GM12878 (cell line): ENCODE results near the gene RAPGEF6. TPM values are rescaled to one million over a fixed set of nuclear protein-coding genes. Genes with fewer than 3 reads are reported as not detected.

ENCODE experiments used
- ATAC-seq: fragments of 200-7000 bp; cut with Tn5 transposase; 3 replicates; pipeline ENCODE4 v1.9.1; 2020; ENCODE audit warnings: mild to moderate bottlenecking, moderate library complexity
- BruUV-seq: library from RNA; stranded (reverse); fragments of 400-500 nt; replicated peaks from 2 replicates; lab custom pipeline; 2021; lab: Mats Ljungman, UMichigan
- CTCF ChIA-PET: fragments of 300-600 bp; sonication (Branson Sonifier 250); formaldehyde crosslinking; extraction: SDS; loops from one replicate; lab custom pipeline; 2021; ENCODE audit warnings: inconsistent platforms; lab: Yijun Ruan, JAX
- POLR2A ChIA-PET: fragments of 350-600 bp; formaldehyde crosslinking; extraction: SDS; loops from one replicate; lab custom pipeline; 2021; ENCODE audit warnings: inconsistent platforms; lab: Charles Lee
- RAD21 ChIA-PET: fragments of 300-600 bp; sonication (Branson Sonifier 250); formaldehyde crosslinking; loops from one replicate; lab custom pipeline; 2023; ENCODE audit warnings: antibody characterized with exemption; ENCODE audit not compliant: unreplicated experiment; lab: Charles Lee
- SMC1A ChIA-PET: fragments of 300-600 bp; sonication (Branson Sonifier 250); formaldehyde crosslinking; loops from one replicate; lab custom pipeline; 2023; ENCODE audit not compliant: unreplicated experiment, uncharacterized antibody; lab: Charles Lee
- DNase-seq: peaks from one replicate; pipeline ENCODE4 v3.0.0-alpha.2; 2011; ENCODE audit warnings: low read depth, low spot score
- FAIRE-seq: peaks from 3 replicates; lab custom pipeline; 2011; peaks lifted over from hg19 to GRCh38; lab: Jason Lieb, UNC
- H2AFZ ChIP-seq: 2 replicates; pipeline ENCODE4 v1.6.0; 2011; ENCODE audit warnings: low read depth, low read length, control low read depth; ENCODE audit not compliant: control insufficient read depth
- H3K27ac ChIP-seq: 2 replicates; pipeline ENCODE4 v1.5.1; 2011; ENCODE audit warnings: control low read depth; ENCODE audit not compliant: control insufficient read depth, insufficient read depth
- H3K27me3 ChIP-seq, 2 experiments: replicated peaks in 1 of 2; 2 replicates each; pipeline versions ENCODE4 v1.6.0 to v1.6.1; 2011; ENCODE audit warnings: low read length in 1 of 2; ENCODE audit not compliant: control insufficient read depth in 2 of 2, insufficient read depth in 2 of 2
- H3K36me3 ChIP-seq, 2 experiments: 2 replicates each; pipeline ENCODE4 v1.5.1; 2011; ENCODE audit warnings: low read length in 1 of 2; ENCODE audit not compliant: control insufficient read depth in 2 of 2, insufficient read depth in 2 of 2
- H3K4me1 ChIP-seq: 2 replicates; pipeline ENCODE4 v1.6.1; 2011; ENCODE audit warnings: mild to moderate bottlenecking, low read length, moderate library complexity, mixed read lengths; ENCODE audit not compliant: control insufficient read depth, insufficient read depth
- H3K4me2 ChIP-seq: 2 replicates; pipeline ENCODE4 v1.6.0; 2011; ENCODE audit warnings: control low read depth; ENCODE audit not compliant: control insufficient read depth, insufficient read depth
- H3K4me3 ChIP-seq: fragments of 200-600 bp; sonication (generic); 2 replicates; pipeline ENCODE4 v1.5.1; 2016
- H3K79me2 ChIP-seq: 2 replicates; pipeline ENCODE4 v1.6.0; 2011; ENCODE audit warnings: low read length; ENCODE audit not compliant: control insufficient read depth, insufficient read depth
- H3K9ac ChIP-seq: 2 replicates; pipeline ENCODE4 v1.8.0; 2011; ENCODE audit warnings: low read length, control low read depth, mixed read lengths; ENCODE audit not compliant: control insufficient read depth, insufficient read depth
- H3K9me3 ChIP-seq: replicated peaks from 3 replicates; pipeline ENCODE4 v1.5.1; 2011; ENCODE audit warnings: mild to moderate bottlenecking, low read length; ENCODE audit not compliant: control insufficient read depth, insufficient read depth
- H4K20me1 ChIP-seq: 2 replicates; pipeline ENCODE4 v1.6.0; 2011; ENCODE audit not compliant: control insufficient read depth, insufficient read depth
- CBX5 ChIP-seq: sonication (generic); IDR thresholded peaks from 2 replicates; pipeline ENCODE4 v1.6.1; 2016; ENCODE audit warnings: low read depth, moderate library complexity, mild to moderate bottlenecking, inconsistent platforms
- ELK1 ChIP-seq: IDR thresholded peaks from 2 replicates; pipeline ENCODE4 v1.6.1; 2012; ENCODE audit warnings: low read depth, low read length, improper control_type of control experiment
- IKZF2 ChIP-seq, 2 experiments: fragments of 450-650 bp; IDR thresholded peaks; 2 replicates each; pipeline ENCODE4 v1.6.1; 2017; ENCODE audit warnings: mild to moderate bottlenecking in 2 of 2, moderate library complexity in 2 of 2
- JUNB ChIP-seq: IDR thresholded peaks from 2 replicates; pipeline ENCODE4 v1.6.1; 2016; ENCODE audit warnings: antibody characterized with exemption, mild to moderate bottlenecking
- JUND ChIP-seq: IDR thresholded peaks from 2 replicates; pipeline ENCODE4 v1.6.1; 2012; ENCODE audit warnings: low read depth, mild to moderate bottlenecking, low read length, improper control_type of control experiment, moderate library complexity
- LARP7 ChIP-seq: fragments of 450-650 bp; IDR thresholded peaks from 2 replicates; pipeline ENCODE4 v1.6.1; 2017; ENCODE audit warnings: mild to moderate bottlenecking
- MXI1 ChIP-seq: fragments of 150-350 bp; IDR thresholded peaks from 2 replicates; pipeline ENCODE4 v1.6.1; 2011; ENCODE audit warnings: low read depth, mild to moderate bottlenecking, inconsistent platforms, low read length, improper control_type of control experiment
- NFIC ChIP-seq: IDR thresholded peaks from 2 replicates; pipeline ENCODE4 v1.6.1; 2012; ENCODE audit warnings: low read depth, mild to moderate bottlenecking, inconsistent platforms, low read length, moderate library complexity
- RELA ChIP-seq: fragments of 450-650 bp; IDR thresholded peaks from 2 replicates; pipeline ENCODE4 v1.8.0; 2014; ENCODE audit warnings: borderline replicate concordance; ENCODE audit not compliant: partially characterized antibody
- SMC3 ChIP-seq: IDR thresholded peaks from 2 replicates; pipeline ENCODE4 v1.6.1; 2011; ENCODE audit warnings: low read length, improper control_type of control experiment, borderline replicate concordance
- USF1 ChIP-seq: IDR thresholded peaks from 2 replicates; pipeline ENCODE4 v1.6.1; 2011; ENCODE audit warnings: borderline replicate concordance, low read depth, mild to moderate bottlenecking, moderate library complexity, mixed read lengths, low read length; ENCODE audit not compliant: insufficient read depth; ENCODE audit errors: extremely low read length
- WRNIP1 ChIP-seq: IDR thresholded peaks from 2 replicates; pipeline ENCODE4 v1.6.1; 2011; ENCODE audit warnings: low read depth, low read length, improper control_type of control experiment, borderline replicate concordance
- ZBTB11 ChIP-seq: fragments of 450-650 bp; formaldehyde crosslinking; IDR thresholded peaks from 2 replicates; pipeline ENCODE4 v1.5.0; 2022; ENCODE audit warnings: mild to moderate bottlenecking, missing genetic modification characterization
- WGBS: methylation state at CpG from one replicate; pipeline ENCODE4 v1.1.6; 2016; ENCODE audit warnings: low lambda C conversion rate; ENCODE audit not compliant: insufficient replicate concordance, insufficient coverage; ENCODE audit errors: missing lambda C conversion rate; 5-methylcytosine and 5-hydroxymethylcytosine counted together
- in situ Hi-C: fragments of 300-500 bp; cut with MboI; formaldehyde crosslinking; loops from 9 replicates; pipeline ENCODE4 v1.14.3; 2018; ENCODE audit warnings: mixed read lengths
- intact Hi-C: fragments of 100-400 bp; cut with micrococcal nuclease; formaldehyde crosslinking; loops from one replicate; pipeline ENCODE4 v1.14.2; 2022; ENCODE audit not compliant: unreplicated experiment
- polyA plus RNA-seq, 11 experiments: library from polyadenylated mRNA; depleted of rRNA in 4 of 11; unstranded in 6 of 11; stranded (reverse) in 5 of 11; fragments of >200 nt; fragmentation: Nextera tagmentation in 4 of 11; fragmentation: Illumina TruSeq in 1 of 11; extraction: Ambion mirVana in 4 of 11; extraction: Trizol in 1 of 11; gene quantifications; 1 replicate in 1 of 11; 2 replicates in 10 of 11; pipeline versions ENCODE4 v1.2.1 to v1.2.3, GENCODE V29; 2011 to 2016; ENCODE audit warnings: inconsistent platforms in 2 of 11, missing spikeins in 2 of 11, low read depth in 1 of 11
- total RNA-seq, 4 experiments: library from RNA; depleted of rRNA in 3 of 4; stranded (reverse); fragments of >200 nt in 3 of 4; fragmentation: Illumina TruSeq in 1 of 4; extraction: Trizol in 1 of 4; gene quantifications; 2 replicates each; pipeline versions ENCODE4 v1.2.1 to v1.2.3, GENCODE V29; 2013 to 2021

RAPGEF6 gene
- total and polyA plus RNA-seq, 10 of the 15 experiments (the other 5 are each of a cell fraction or from before 2014, with no cell fraction given) = 2.9 to 24.0 (median 14.2) TPM

- peaks cover 0 to 27% of the 10 kb centered on the region in 2 experiments; a peak in 3 of 4 replicates for H3K36me3 ChIP-seq
- no peak for ATAC-seq
Observed at GRCh38 chr5:131475541-131475941, 159.5 kb downstream of the RAPGEF6 start.

More at GRCh38 chr5:131475541-131475941, 159.5 kb downstream of the RAPGEF6 start:
- no peaks in the 10 kb centered on the region for H4K20me1 ChIP-seq
- no peak overlapping the region for H3K4me2 ChIP-seq
- TF ChIP-seq WRNIP1 (no peak), ELK1 (no peak), USF1 (no peak), IKZF2 (IDR thresholded peaks at IDR 0.05) (no peak), NFIC (no peak), RELA (no peak), LARP7 (no peak), JUND (no peak), ZBTB11 (CRISPR knock-in tag) (no peak), CBX5 (no peak), SMC3 (no peak), JUNB (no peak), MXI1 (no peak)
- BruUV-seq = no TSS peak
- ChIA-PET SMC1A (no interaction called here), CTCF (no interaction called here), POLR2A (no interaction called here), RAD21 (no interaction called here)
- no peak for FAIRE-seq
- H3K4me3 ChIP-seq = no peak overlapping the region
- H2AFZ ChIP-seq = no peak overlapping the region
- H3K27ac ChIP-seq = no peak overlapping the region
- H3K9ac ChIP-seq = no peak overlapping the region
- no peaks in the 10 kb centered on the region for H3K79me2 ChIP-seq
- H3K27me3 ChIP-seq = no peaks in the 10 kb centered on the region
- in situ Hi-C loops (no loop called here), intact Hi-C loops (no loop called here)
- 100% methylated on average over 1 of the region's 1 CpG for WGBS
- H3K4me1 ChIP-seq = no peaks in the 10 kb centered on the region; the same call in 1 of the 2 replicates
- no peaks in the 10 kb centered on the region for H3K9me3 ChIP-seq
- DNase-seq = no peak
